ENCODE measurements around the gene ACOX3.

The ACOX3 gene

GRCh38 chr4:8404791-8405515 is 35.6 kb downstream of the ACOX3 start:
- no peaks in the 10 kb centered on the region for H3K27me3 ChIP-seq (ENCODE audit: insufficient read depth, low read length, poor library complexity, severe bottlenecking)
- no peaks in the 10 kb centered on the region for H3K9me2 ChIP-seq (replicated peaks; ENCODE audit: low read depth, low read length)
- H2AFZ ChIP-seq (ENCODE audit: low read length) = no peak overlapping the region
- TF ChIP-seq CTCF (conservative IDR thresholded peaks at IDR 0.05; ENCODE audit: low read length) = no peak
- H3K4me1 ChIP-seq (ENCODE audit: insufficient read depth, low read length, poor library complexity, severe bottlenecking) = no peaks in the 10 kb centered on the region
- no peaks in the 10 kb centered on the region for H4K20me1 ChIP-seq (ENCODE audit: insufficient read depth, low read length, poor library complexity, severe bottlenecking)
- H3K4me3 ChIP-seq (ENCODE audit: low read length, poor library complexity, severe bottlenecking) = no peak overlapping the region
- H3K9ac ChIP-seq (ENCODE audit: low read depth, low read length, poor library complexity, severe bottlenecking) = no peak overlapping the region
- H3K36me3 ChIP-seq (ENCODE audit: insufficient read depth, low read length) = peaks cover 6% of the 10 kb centered on the region; the same call in 1 of the 2 replicates
- no peaks in the 10 kb centered on the region for H3F3A ChIP-seq (ENCODE audit: low read depth)
- no peaks in the 10 kb centered on the region for H3K79me2 ChIP-seq (ENCODE audit: insufficient read depth, low read length)
- H3K9me3 ChIP-seq (ENCODE audit: insufficient read depth, low read depth, low read length) = no peaks in the 10 kb centered on the region
- no peak overlapping the region for H3K4me2 ChIP-seq (ENCODE audit: low read depth, low read length, poor library complexity, severe bottlenecking)

- TF ChIP-seq CTCF (conservative IDR thresholded peaks at IDR 0.05; ENCODE audit: low read length) (no peak), EZH2phosphoT487 (IDR thresholded peaks at IDR 0.05; ENCODE audit: borderline replicate concordance) (no peak)
- Histone ChIP-seq H3K4me2 (ENCODE audit: low read depth, low read length, poor library complexity, severe bottlenecking) (no peak overlapping the region), H2AFZ (ENCODE audit: low read length) (no peak overlapping the region), H3F3A (ENCODE audit: low read depth) (no peaks in the 10 kb centered on the region), H3K4me1 (ENCODE audit: insufficient read depth, low read length, poor library complexity, severe bottlenecking) (no peaks in the 10 kb centered on the region), H3K36me3 (ENCODE audit: insufficient read depth, low read length) (peaks cover 6% of the 10 kb centered on the region; the same call in 1 of the 2 replicates), H3K9me2 (replicated peaks; ENCODE audit: low read depth, low read length) (no peaks in the 10 kb centered on the region), H3K4me3 (ENCODE audit: low read length, poor library complexity, severe bottlenecking) (no peak overlapping the region), H3K9me3 (ENCODE audit: insufficient read depth, low read depth, low read length) (no peaks in the 10 kb centered on the region), H4K20me1 (ENCODE audit: insufficient read depth, low read length, poor library complexity, severe bottlenecking) (no peaks in the 10 kb centered on the region), H3K27me3 (ENCODE audit: insufficient read depth, low read length, poor library complexity, severe bottlenecking) (no peaks in the 10 kb centered on the region), H3K79me2 (ENCODE audit: insufficient read depth, low read length) (no peaks in the 10 kb centered on the region), H3K9ac (ENCODE audit: low read depth, low read length, poor library complexity, severe bottlenecking) (no peak overlapping the region)
These were observed 36.5 kb downstream of the ACOX3 start for GRCh38 chr4:8403976-8404375.

- no peaks in the 10 kb centered on the region for H3K27me3 ChIP-seq (ENCODE audit: insufficient read depth, low read length, poor library complexity, severe bottlenecking)
- no peak overlapping the region for H3K9ac ChIP-seq (ENCODE audit: low read depth, low read length, poor library complexity, severe bottlenecking)
- no peaks in the 10 kb centered on the region for H3F3A ChIP-seq (ENCODE audit: low read depth)
- no peaks in the 10 kb centered on the region for H3K9me3 ChIP-seq (ENCODE audit: insufficient read depth, low read depth, low read length)
- H3K79me2 ChIP-seq (ENCODE audit: insufficient read depth, low read length) = no peaks in the 10 kb centered on the region
- H3K4me2 ChIP-seq (ENCODE audit: low read depth, low read length, poor library complexity, severe bottlenecking) = no peak overlapping the region
- no peaks in the 10 kb centered on the region for H4K20me1 ChIP-seq (ENCODE audit: insufficient read depth, low read length, poor library complexity, severe bottlenecking)
- no peak overlapping the region for H2AFZ ChIP-seq (ENCODE audit: low read length)
- H3K4me1 ChIP-seq (ENCODE audit: insufficient read depth, low read length, poor library complexity, severe bottlenecking) = no peaks in the 10 kb centered on the region
- peaks cover 6% of the 10 kb centered on the region; the same call in 1 of the 2 replicates for H3K36me3 ChIP-seq (ENCODE audit: insufficient read depth, low read length)
- H3K9me2 ChIP-seq (replicated peaks; ENCODE audit: low read depth, low read length) = no peaks in the 10 kb centered on the region
- no peak for TF ChIP-seq EZH2phosphoT487 (IDR thresholded peaks at IDR 0.05; ENCODE audit: borderline replicate concordance)
- peak; percentile 98 for TF ChIP-seq CTCF (conservative IDR thresholded peaks at IDR 0.05; ENCODE audit: low read length)
- H3K4me3 ChIP-seq (ENCODE audit: low read length, poor library complexity, severe bottlenecking) = no peak overlapping the region
These were observed 37.3 kb downstream of the ACOX3 start for GRCh38 chr4:8403173-8403753.
